K562 (cell line): Measurements from ENCODE around the gene CLEC4F. TPM values are rescaled to one million over a fixed set of nuclear protein-coding genes. Genes with fewer than 3 reads are reported as not detected.

Source experiments
- ATAC-seq: fragments of 200-7000 bp; cut with Tn5 transposase; 3 replicates; pipeline ENCODE4 v1.9.1; 2020; ENCODE audit warnings: moderate library complexity
- BruUV-seq: library from RNA; stranded (reverse); fragments of 400-500 nt; replicated peaks from 2 replicates; lab custom pipeline; 2021; lab: Mats Ljungman, UMichigan
- CTCF ChIA-PET: fragments of 300-600 bp; formaldehyde crosslinking; extraction: SDS; loops from one replicate; lab custom pipeline; 2021; ENCODE audit warnings: low intra/inter-chr PET ratio; lab: Yijun Ruan, JAX
- POLR2A ChIA-PET: fragments of 300-600, 350-650 bp; sonication (Branson Sonifier 250); formaldehyde crosslinking; extraction: SDS; loops from one replicate; lab custom pipeline; 2021; ENCODE audit warnings: antibody characterized with exemption, inconsistent platforms; lab: Yijun Ruan, JAX
- DNase-seq, 4 experiments: peaks; one replicate each; pipeline versions ENCODE4 v3.0.0 to v3.0.0-alpha.2; 2011 to 2018; ENCODE audit warnings: low spot score in 3 of 4, mixed read lengths in 3 of 4; ENCODE audit errors: extremely low read depth in 1 of 4
- FAIRE-seq: peaks from 2 replicates; lab custom pipeline; 2011; peaks lifted over from hg19 to GRCh38; lab: Jason Lieb, UNC
- H2AFZ ChIP-seq: 2 replicates; pipeline ENCODE4 v1.6.0; 2011; ENCODE audit warnings: low read depth, low read length, control low read depth, inconsistent platforms
- H3K27ac ChIP-seq: fragments of 200-600 bp; 3 replicates; pipeline ENCODE4 v1.8.0; 2011; ENCODE audit warnings: low read depth, mild to moderate bottlenecking, control low read depth, inconsistent platforms, low read length, moderate library complexity, mixed read lengths; ENCODE audit errors: extremely low read depth
- H3K27me3 ChIP-seq, 2 experiments: fragments of 300-600 bp in 1 of 2; 2 replicates in 1 of 2; 3 replicates in 1 of 2; pipeline versions ENCODE4 v1.6.0 to v1.8.0; 2011; ENCODE audit warnings: inconsistent platforms in 2 of 2, low read length in 2 of 2, mild to moderate bottlenecking in 1 of 2, mixed read lengths in 1 of 2, moderate library complexity in 1 of 2; ENCODE audit not compliant: control insufficient read depth in 2 of 2, insufficient read depth in 2 of 2
- H3K36me3 ChIP-seq: fragments of 300-600 bp; 3 replicates; pipeline ENCODE4 v1.8.0; 2011; ENCODE audit warnings: mild to moderate bottlenecking, low read length, inconsistent platforms; ENCODE audit not compliant: control insufficient read depth, insufficient read depth
- H3K4me1 ChIP-seq, 2 experiments: fragments of 200-600 bp in 1 of 2; replicated peaks in 1 of 2; 2 replicates in 1 of 2; 3 replicates in 1 of 2; pipeline versions ENCODE4 v1.5.1 to v1.8.0; 2011; ENCODE audit warnings: inconsistent platforms in 2 of 2, low read length in 2 of 2, mild to moderate bottlenecking in 1 of 2, mixed read lengths in 1 of 2, moderate library complexity in 1 of 2; ENCODE audit not compliant: control insufficient read depth in 2 of 2, insufficient read depth in 2 of 2
- H3K4me2 ChIP-seq: 2 replicates; pipeline ENCODE4 v1.6.1; 2011; ENCODE audit warnings: low read length, control low read depth, inconsistent platforms, mixed read lengths; ENCODE audit not compliant: insufficient read depth
- H3K4me3 ChIP-seq: fragments of 200-600 bp; sonication (generic), shearing (Covaris generic); 2 replicates; pipeline ENCODE4 v1.5.1; 2016; ENCODE audit warnings: control low read depth, inconsistent platforms
- H3K79me2 ChIP-seq: fragments of 200-600 bp; 3 replicates; pipeline ENCODE4 v1.8.0; 2011; ENCODE audit warnings: low read length, inconsistent platforms; ENCODE audit not compliant: control insufficient read depth, insufficient read depth
- H3K9ac ChIP-seq, 2 experiments: 2 replicates each; pipeline versions ENCODE4 v1.6.0 to v1.6.1; 2011; ENCODE audit warnings: low read depth in 2 of 2, low read length in 2 of 2, control low read depth in 1 of 2, inconsistent platforms in 1 of 2, mild to moderate bottlenecking in 1 of 2, mixed read lengths in 1 of 2; ENCODE audit not compliant: insufficient read depth in 1 of 2
- H3K9me1 ChIP-seq: one replicate; pipeline ENCODE4 v1.6.0; 2011; ENCODE audit warnings: inconsistent platforms, mild to moderate bottlenecking, low read length, moderate library complexity; ENCODE audit not compliant: control insufficient read depth, insufficient read depth
- H3K9me3 ChIP-seq: replicated peaks from 2 replicates; pipeline ENCODE4 v1.5.1; 2011; ENCODE audit warnings: low read depth, low read length, inconsistent platforms; ENCODE audit not compliant: control insufficient read depth, insufficient read depth
- H4K20me1 ChIP-seq: replicated peaks from 2 replicates; pipeline ENCODE4 v1.6.1; 2011; ENCODE audit warnings: low read length, inconsistent platforms, mixed read lengths; ENCODE audit not compliant: control insufficient read depth, insufficient read depth
- CCAR2 ChIP-seq: fragments of 200-400 bp; formaldehyde crosslinking; IDR thresholded peaks from 2 replicates; pipeline ENCODE4 v1.6.1; 2017; ENCODE audit warnings: mild to moderate bottlenecking, low read depth, low read length
- ELF4 ChIP-seq: fragments of 450-650 bp; formaldehyde crosslinking; IDR thresholded peaks from 2 replicates; pipeline ENCODE4 v1.4.0; 2022; ENCODE audit warnings: missing genetic modification characterization
- KAT2B ChIP-seq: IDR thresholded peaks from one replicate; pipeline ENCODE4 v1.6.1; 2012; ENCODE audit warnings: low read depth, mild to moderate bottlenecking, control low read depth, inconsistent platforms, low read length, moderate library complexity
- MYNN ChIP-seq, 2 experiments: sonication (generic); formaldehyde crosslinking in 1 of 2; IDR thresholded peaks; 2 replicates each; pipeline versions ENCODE4 v1.5.0 to v1.6.1; 2016 to 2020; ENCODE audit warnings: antibody characterized with exemption in 1 of 2, missing genetic modification reagents in 1 of 2
- RBFOX2 ChIP-seq: fragments of 200-400 bp; formaldehyde crosslinking; IDR thresholded peaks from 2 replicates; pipeline ENCODE4 v1.6.1; 2017; ENCODE audit warnings: low read depth, mild to moderate bottlenecking, low read length, moderate library complexity
- RUNX1 ChIP-seq: sonication (generic); IDR thresholded peaks from 2 replicates; pipeline ENCODE4 v1.6.1; 2016; ENCODE audit warnings: antibody characterized with exemption, low read depth
- SLC30A9 ChIP-seq: fragments of 250-450 bp; sonication (Bioruptor Pico); IDR thresholded peaks from 2 replicates; pipeline ENCODE4 v1.8.0; 2022; ENCODE audit warnings: mild to moderate bottlenecking, moderate library complexity
- SMARCC2 ChIP-seq: fragments of 450-650 bp; IDR thresholded peaks from 2 replicates; pipeline ENCODE4 v1.6.1; 2017; ENCODE audit warnings: antibody characterized with exemption, moderate library complexity, mild to moderate bottlenecking, low read depth
- ZNF224 ChIP-seq: sonication (generic); formaldehyde crosslinking; IDR thresholded peaks from 2 replicates; pipeline ENCODE4 v1.8.0; 2022; ENCODE audit warnings: mild to moderate bottlenecking, missing genetic modification reagents
- ZNF23 ChIP-seq: fragments of 250-450 bp; sonication (Bioruptor Pico); IDR thresholded peaks from 2 replicates; pipeline ENCODE4 v1.4.0; 2020; ENCODE audit warnings: mild to moderate bottlenecking
- ZNF274 ChIP-seq: IDR thresholded peaks from 2 replicates; pipeline ENCODE4 v1.6.1; 2011; ENCODE audit warnings: low read depth, mild to moderate bottlenecking, low read length, moderate library complexity, borderline replicate concordance
- ZNF695 ChIP-seq: fragments of 450-650 bp; formaldehyde crosslinking; IDR thresholded peaks from 2 replicates; pipeline ENCODE4 v1.4.0; 2020; ENCODE audit warnings: mild to moderate bottlenecking, moderate library complexity
- ZSCAN32 ChIP-seq: fragments of 450-650 bp; formaldehyde crosslinking; IDR thresholded peaks from 2 replicates; pipeline ENCODE4 v1.4.0; 2020; ENCODE audit warnings: mild to moderate bottlenecking, moderate library complexity
- WGBS: fragments of 100-300 bp; shearing (Covaris generic); methylation state at CpG from one replicate; pipeline ENCODE4 v1.1.6; 2016; ENCODE audit warnings: low coverage, mixed read lengths; ENCODE audit not compliant: insufficient coverage; ENCODE audit errors: missing lambda C conversion rate; 5-methylcytosine and 5-hydroxymethylcytosine counted together
- in situ Hi-C: fragments of 300-500 bp; cut with MboI; formaldehyde crosslinking; loops from 4 replicates; pipeline ENCODE4 v1.15.0; 2018; ENCODE audit warnings: inconsistent platforms, mixed read lengths
- intact Hi-C: fragments of 100-400 bp; cut with micrococcal nuclease; formaldehyde crosslinking; loops from 2 replicates; pipeline ENCODE4 v1.14.2; 2022
- polyA plus RNA-seq, 8 experiments: library from polyadenylated mRNA; depleted of rRNA in 4 of 8; stranded (reverse) in 5 of 8; unstranded in 3 of 8; fragments of >200 nt; fragmentation: Nextera tagmentation in 2 of 8; fragmentation: Illumina TruSeq in 1 of 8; extraction: Ambion mirVana in 2 of 8; extraction: Trizol in 1 of 8; gene quantifications; 2 replicates each; pipeline versions ENCODE4 v1.2.1 to v1.2.3, GENCODE V29; 2011 to 2014; ENCODE audit warnings: inconsistent platforms in 1 of 8, missing spikeins in 1 of 8
- total RNA-seq, 7 experiments: library from RNA; depleted of rRNA in 6 of 7; stranded (reverse); fragments of >200 nt in 6 of 7; fragmentation: Illumina TruSeq in 2 of 7; extraction: Trizol in 2 of 7; gene quantifications; 2 replicates each; pipeline versions ENCODE4 v1.2.1 to v1.2.3, GENCODE V29; 2011 to 2021; ENCODE audit warnings: low replicate concordance in 1 of 7
- TF ChIP-seq, protein P1 (sequence below): fragments of 200-800 bp; sonication (Bioruptor generic); IDR thresholded peaks from 2 replicates; pipeline ENCODE4 v1.6.1; 2017; ENCODE audit warnings: missing genetic modification characterization, missing compliant biosample characterization
- TF ChIP-seq, protein P2 (sequence below): sonication (generic); formaldehyde crosslinking; IDR thresholded peaks from 2 replicates; pipeline ENCODE4 v1.8.0; 2023; ENCODE audit warnings: missing genetic modification reagents, mild to moderate bottlenecking, borderline replicate concordance
- TF ChIP-seq, protein P3 (sequence below): fragments of 450-650 bp; formaldehyde crosslinking; IDR thresholded peaks from 2 replicates; pipeline ENCODE4 v1.4.0; 2020; ENCODE audit warnings: mild to moderate bottlenecking, moderate library complexity

CLEC4F gene
- total and polyA plus RNA-seq, 9 of the 15 experiments (the other 6 are each of a cell fraction or from before 2014, with no cell fraction given): not detected

DNA sequence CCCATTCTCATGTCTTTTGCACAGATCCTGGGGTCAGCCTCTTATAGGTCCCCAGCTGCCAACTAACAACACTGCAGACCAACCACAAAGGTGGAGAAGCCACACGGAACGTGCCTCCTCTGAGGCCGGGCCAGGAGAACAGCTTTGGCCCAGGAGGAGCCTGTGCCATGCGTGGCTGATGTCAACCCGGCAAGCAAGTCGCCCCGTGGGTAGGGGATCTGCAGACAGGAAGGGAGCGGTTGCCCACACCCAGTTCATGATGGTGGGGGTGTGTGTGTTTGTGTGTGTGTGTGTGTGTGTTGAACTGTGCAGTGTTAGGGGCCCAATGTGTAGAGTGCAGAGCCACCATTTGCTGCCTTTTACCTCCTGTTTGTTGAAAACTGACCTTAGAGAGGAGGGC, 2.4 kb upstream of the CLEC4F start:
- FAIRE-seq (no peak), DNase-seq (no peak), ATAC-seq (no peak)
- no peak overlapping the region for H3K27ac ChIP-seq
- H3K79me2 ChIP-seq: no peaks in the 10 kb centered on the region
- no peaks in the 10 kb centered on the region for H3K9me3 ChIP-seq
- POLR2A ChIA-PET: interaction anchor here (0.6 kb wide), 1 partner anchor 103 kb away, joined by 4 read pairs; no protein-coding TSS in a partner anchor
- no TSS peak for BruUV-seq
- no peak overlapping the region for H3K4me2 ChIP-seq
- no peaks in the 10 kb centered on the region for H3K4me1 ChIP-seq
- H2AFZ ChIP-seq: no peak overlapping the region
- no peak overlapping the region for H3K9ac ChIP-seq
- H3K36me3 ChIP-seq: no peaks in the 10 kb centered on the region
- no peaks in the 10 kb centered on the region for H4K20me1 ChIP-seq
- intact Hi-C loops: no loop called here
- no peak overlapping the region for H3K4me3 ChIP-seq
- 2% methylated on average over 8 of the region's 8 CpGs for WGBS
- in situ Hi-C loops: no loop called here
- H3K27me3 ChIP-seq: peaks cover 18 to 31% of the 10 kb centered on the region in 2 experiments; a peak in 4 of 5 replicates
- CTCF ChIA-PET: no interaction called here
- H3K9me1 ChIP-seq: no peaks in the 10 kb centered on the region
- no peak for TF ChIP-seq ELF4 (CRISPR knock-in tag)
- TF ChIP-seq ZNF274: no peak
- TF ChIP-seq MYNN (IDR thresholded peaks at IDR 0.05): no peak
- no peak for TF ChIP-seq MYNN (CRISPR knock-in tag; IDR thresholded peaks at IDR 0.05)
- no peak for TF ChIP-seq KAT2B
- no peak for TF ChIP-seq ZNF695 (CRISPR knock-in tag)
- TF ChIP-seq ZNF224 (CRISPR knock-in tag): no peak
- no peak for TF ChIP-seq SLC30A9 (CRISPR knock-in tag)
- TF ChIP-seq ZNF23 (CRISPR knock-in tag): no peak
- TF ChIP-seq, protein P1, sequence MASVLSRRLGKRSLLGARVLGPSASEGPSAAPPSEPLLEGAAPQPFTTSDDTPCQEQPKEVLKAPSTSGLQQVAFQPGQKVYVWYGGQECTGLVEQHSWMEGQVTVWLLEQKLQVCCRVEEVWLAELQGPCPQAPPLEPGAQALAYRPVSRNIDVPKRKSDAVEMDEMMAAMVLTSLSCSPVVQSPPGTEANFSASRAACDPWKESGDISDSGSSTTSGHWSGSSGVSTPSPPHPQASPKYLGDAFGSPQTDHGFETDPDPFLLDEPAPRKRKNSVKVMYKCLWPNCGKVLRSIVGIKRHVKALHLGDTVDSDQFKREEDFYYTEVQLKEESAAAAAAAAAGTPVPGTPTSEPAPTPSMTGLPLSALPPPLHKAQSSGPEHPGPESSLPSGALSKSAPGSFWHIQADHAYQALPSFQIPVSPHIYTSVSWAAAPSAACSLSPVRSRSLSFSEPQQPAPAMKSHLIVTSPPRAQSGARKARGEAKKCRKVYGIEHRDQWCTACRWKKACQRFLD (CRISPR knock-in tag): no peak
- TF ChIP-seq, protein P2, sequence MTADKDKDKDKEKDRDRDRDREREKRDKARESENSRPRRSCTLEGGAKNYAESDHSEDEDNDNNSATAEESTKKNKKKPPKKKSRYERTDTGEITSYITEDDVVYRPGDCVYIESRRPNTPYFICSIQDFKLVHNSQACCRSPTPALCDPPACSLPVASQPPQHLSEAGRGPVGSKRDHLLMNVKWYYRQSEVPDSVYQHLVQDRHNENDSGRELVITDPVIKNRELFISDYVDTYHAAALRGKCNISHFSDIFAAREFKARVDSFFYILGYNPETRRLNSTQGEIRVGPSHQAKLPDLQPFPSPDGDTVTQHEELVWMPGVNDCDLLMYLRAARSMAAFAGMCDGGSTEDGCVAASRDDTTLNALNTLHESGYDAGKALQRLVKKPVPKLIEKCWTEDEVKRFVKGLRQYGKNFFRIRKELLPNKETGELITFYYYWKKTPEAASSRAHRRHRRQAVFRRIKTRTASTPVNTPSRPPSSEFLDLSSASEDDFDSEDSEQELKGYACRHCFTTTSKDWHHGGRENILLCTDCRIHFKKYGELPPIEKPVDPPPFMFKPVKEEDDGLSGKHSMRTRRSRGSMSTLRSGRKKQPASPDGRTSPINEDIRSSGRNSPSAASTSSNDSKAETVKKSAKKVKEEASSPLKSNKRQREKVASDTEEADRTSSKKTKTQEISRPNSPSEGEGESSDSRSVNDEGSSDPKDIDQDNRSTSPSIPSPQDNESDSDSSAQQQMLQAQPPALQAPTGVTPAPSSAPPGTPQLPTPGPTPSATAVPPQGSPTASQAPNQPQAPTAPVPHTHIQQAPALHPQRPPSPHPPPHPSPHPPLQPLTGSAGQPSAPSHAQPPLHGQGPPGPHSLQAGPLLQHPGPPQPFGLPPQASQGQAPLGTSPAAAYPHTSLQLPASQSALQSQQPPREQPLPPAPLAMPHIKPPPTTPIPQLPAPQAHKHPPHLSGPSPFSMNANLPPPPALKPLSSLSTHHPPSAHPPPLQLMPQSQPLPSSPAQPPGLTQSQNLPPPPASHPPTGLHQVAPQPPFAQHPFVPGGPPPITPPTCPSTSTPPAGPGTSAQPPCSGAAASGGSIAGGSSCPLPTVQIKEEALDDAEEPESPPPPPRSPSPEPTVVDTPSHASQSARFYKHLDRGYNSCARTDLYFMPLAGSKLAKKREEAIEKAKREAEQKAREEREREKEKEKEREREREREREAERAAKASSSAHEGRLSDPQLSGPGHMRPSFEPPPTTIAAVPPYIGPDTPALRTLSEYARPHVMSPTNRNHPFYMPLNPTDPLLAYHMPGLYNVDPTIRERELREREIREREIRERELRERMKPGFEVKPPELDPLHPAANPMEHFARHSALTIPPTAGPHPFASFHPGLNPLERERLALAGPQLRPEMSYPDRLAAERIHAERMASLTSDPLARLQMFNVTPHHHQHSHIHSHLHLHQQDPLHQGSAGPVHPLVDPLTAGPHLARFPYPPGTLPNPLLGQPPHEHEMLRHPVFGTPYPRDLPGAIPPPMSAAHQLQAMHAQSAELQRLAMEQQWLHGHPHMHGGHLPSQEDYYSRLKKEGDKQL: no peak
- no peak for TF ChIP-seq RBFOX2
- no peak for TF ChIP-seq CCAR2
- no peak for TF ChIP-seq ZSCAN32
- TF ChIP-seq, protein P3, sequence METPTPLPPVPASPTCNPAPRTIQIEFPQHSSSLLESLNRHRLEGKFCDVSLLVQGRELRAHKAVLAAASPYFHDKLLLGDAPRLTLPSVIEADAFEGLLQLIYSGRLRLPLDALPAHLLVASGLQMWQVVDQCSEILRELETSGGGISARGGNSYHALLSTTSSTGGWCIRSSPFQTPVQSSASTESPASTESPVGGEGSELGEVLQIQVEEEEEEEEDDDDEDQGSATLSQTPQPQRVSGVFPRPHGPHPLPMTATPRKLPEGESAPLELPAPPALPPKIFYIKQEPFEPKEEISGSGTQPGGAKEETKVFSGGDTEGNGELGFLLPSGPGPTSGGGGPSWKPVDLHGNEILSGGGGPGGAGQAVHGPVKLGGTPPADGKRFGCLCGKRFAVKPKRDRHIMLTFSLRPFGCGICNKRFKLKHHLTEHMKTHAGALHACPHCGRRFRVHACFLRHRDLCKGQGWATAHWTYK (CRISPR knock-in tag): no peak
- no peak for TF ChIP-seq SMARCC2
- no peak for TF ChIP-seq RUNX1
